ENCODE measurements around the gene AMD1.

Gene AMD1

DNA sequence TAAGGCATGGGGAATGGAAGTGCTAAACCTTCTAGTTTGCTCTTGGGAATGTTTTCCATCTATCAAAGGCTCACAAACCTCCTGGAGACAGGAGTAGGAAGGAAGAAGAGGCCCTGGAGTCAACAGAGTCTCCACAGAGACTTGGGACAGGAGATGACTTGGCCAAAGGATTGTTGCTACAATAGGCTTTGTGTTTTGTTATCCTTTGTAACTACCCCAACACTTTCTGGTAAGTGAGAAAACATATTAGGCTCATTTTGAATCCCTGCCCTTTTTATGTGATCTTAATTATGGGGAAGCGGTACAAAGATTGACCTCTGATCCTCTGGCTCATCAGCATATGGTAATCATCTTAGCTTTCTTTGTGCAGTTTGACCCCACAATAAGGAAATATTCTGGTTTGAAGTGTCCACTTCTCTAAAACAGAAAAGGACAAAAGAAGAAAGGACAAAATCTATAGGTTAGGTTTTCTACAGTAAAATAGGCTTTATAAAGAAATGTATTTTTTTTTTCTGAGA lies 59.9 kb downstream of the AMD1 start:
- TF ChIP-seq CTCF (IDR thresholded peaks at IDR 0.05) = no peak

DNA sequence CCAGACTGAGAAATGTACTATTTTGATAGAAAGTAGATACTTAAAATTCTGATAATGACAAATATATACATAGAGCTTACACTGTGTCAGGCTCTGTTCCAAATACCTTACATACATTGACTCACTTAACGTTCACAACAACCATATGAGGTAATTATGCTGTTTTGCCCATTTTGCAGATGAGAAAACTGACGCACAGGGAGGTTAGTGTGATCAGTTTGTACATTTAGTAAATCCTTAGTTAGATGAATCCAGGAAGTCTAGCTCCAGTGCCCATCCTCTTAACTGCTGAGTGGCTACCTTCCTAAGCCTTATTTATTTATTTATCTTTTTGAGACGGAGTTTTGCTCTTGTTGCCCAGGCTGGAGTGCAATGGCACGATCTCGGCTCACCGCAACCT lies 60.6 kb downstream of the AMD1 start:
- TF ChIP-seq CTCF (IDR thresholded peaks at IDR 0.05) = no peak

- no peak for TF ChIP-seq CTCF (IDR thresholded peaks at IDR 0.05)
Observed at GRCh38 chr6:110938171-110938570, 63.6 kb downstream of the AMD1 start.

DNA sequence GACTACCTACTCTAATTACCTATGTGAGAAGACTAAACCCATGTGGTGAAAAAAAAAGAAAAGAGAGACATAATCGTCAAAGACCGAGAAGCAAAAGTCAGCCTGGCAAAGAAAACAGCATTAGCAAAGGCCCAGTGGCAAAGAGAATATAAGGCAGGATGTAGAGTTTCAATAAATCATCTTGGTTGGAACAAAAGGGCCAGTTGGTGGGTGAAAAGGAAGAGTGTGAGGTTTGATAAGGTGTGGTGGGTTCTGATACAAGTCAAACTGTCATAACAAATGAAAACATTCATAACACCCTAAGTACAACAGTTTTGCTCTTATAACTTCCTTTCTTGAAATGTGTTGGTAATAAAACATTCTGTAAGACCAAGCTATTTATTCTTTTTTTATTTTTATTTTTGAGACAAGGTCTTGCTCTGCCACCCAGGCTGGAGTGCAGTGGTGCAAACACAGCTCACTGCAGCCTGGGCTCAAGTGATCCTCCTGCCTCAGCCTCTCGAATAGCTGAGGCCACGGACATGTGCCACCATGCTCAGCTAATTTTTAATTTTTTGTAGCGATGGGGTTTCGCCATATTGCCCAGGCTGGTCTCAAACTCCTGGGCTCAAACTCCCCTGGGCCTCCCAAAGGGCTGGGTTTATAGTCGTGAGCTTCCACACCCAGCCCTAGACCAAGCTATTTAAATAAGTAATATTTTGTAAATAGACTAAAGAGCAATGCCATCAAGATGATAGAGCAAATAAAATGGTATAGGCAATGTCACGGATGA lies 65.0 kb downstream of the AMD1 start:
- TF ChIP-seq CTCF (IDR thresholded peaks at IDR 0.05) = no peak

DNA sequence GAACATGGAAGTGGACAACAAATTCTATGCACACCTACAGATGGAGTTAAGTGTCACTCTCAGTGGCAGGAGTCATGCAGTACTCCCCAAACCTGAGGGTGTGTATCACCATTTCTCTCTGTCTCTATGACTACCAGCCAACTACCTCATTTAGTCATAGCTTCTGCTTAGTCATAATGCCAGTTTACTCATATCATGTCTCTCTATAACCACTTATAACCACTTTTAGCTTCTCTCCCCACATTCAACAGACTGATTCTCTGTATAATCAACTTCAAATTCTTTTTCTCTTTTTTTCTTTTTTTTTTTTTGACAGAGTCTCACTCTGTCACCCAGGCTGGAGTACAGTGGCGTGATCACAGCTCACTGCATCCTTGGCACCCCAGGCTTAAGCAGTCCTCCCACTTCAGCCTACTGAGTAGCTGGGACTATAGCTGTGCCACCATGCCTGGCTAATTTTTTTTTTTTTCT lies 70.1 kb downstream of the AMD1 start:
- TF ChIP-seq CTCF (IDR thresholded peaks at IDR 0.05) = no peak
